DOHH2 (cell line): ENCODE data around the gene SEC62.

Experiments
- EZH2phosphoT487 ChIP-seq: fragments of 200-600 bp; sonication (generic); IDR thresholded peaks from 2 replicates; pipeline ENCODE4 v1.6.1; 2017; ENCODE audit warnings: borderline replicate concordance, mild to moderate bottlenecking, antibody characterized with exemption, low read length, moderate library complexity, mixed read lengths
- TF ChIP-seq, protein P1 (sequence below): fragments of 200-600 bp; sonication (generic); IDR thresholded peaks from one replicate; pipeline ENCODE4 v1.5.1; 2014; ENCODE audit warnings: antibody characterized with exemption, mild to moderate bottlenecking, low read depth, low read length; ENCODE audit not compliant: poor library complexity, severe bottlenecking

DNA sequence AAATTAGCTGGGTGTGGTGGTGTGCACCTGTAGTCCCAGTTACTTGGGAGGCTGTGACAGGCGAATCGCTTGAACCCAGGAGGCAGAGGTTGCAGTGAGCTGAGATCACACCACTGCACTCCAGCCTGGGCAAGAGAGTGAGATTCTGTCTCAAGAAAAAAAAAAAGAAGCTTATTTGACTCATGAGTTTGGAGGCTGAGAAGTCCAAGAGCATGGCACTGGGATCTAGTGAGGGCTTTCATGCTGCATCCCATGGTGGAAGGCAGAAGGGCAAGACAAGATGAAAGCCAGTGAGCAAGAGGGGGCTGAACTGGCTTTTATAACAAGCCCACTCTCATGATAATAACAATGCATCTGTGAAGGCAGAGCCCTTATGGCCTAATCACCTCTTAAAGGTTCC is 33.4 kb downstream of the SEC62 start:
- TF ChIP-seq, protein P1, sequence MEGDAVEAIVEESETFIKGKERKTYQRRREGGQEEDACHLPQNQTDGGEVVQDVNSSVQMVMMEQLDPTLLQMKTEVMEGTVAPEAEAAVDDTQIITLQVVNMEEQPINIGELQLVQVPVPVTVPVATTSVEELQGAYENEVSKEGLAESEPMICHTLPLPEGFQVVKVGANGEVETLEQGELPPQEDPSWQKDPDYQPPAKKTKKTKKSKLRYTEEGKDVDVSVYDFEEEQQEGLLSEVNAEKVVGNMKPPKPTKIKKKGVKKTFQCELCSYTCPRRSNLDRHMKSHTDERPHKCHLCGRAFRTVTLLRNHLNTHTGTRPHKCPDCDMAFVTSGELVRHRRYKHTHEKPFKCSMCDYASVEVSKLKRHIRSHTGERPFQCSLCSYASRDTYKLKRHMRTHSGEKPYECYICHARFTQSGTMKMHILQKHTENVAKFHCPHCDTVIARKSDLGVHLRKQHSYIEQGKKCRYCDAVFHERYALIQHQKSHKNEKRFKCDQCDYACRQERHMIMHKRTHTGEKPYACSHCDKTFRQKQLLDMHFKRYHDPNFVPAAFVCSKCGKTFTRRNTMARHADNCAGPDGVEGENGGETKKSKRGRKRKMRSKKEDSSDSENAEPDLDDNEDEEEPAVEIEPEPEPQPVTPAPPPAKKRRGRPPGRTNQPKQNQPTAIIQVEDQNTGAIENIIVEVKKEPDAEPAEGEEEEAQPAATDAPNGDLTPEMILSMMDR = no peak
- no peak for TF ChIP-seq EZH2phosphoT487
